Measurements from ENCODE around the gene ZNF446.
"Not testable (repeated sequence)": the region's sequence is repeated elsewhere in the genome, so short reads cannot be mapped to it uniquely, and the experiment has no call there.

Gene ZNF446

DNA sequence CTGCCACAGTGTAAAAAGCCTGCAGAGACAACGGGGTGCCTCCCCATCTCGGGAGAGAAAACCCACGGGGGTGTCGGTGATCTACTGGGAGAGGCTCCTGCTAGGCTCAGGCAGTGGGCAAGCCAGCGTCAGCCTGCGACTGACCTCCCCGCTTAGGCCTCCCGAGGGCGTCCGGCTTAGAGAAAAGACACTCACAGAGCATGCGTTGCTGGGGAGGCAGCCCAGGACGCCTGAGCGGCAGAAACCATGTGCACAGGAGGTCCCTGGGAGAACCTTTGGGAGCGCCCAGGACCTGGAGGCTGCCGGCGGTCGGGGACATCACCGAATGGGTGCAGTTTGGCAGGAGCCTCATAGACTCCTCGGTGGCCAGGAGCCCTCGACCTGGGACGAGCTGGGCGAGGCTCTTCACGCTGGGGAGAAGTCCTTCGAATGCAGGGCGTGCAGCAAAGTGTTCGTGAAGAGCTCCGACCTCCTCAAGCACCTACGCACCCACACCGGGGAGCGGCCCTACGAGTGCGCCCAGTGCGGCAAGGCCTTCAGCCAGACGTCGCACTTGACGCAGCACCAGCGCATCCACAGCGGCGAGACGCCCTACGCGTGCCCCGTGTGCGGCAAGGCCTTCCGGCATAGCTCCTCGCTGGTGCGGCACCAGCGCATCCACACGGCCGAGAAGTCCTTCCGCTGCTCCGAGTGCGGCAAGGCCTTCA is 5.2 kb upstream of the ZNF446 start:
- DNase-seq (ENCODE audit: low spot score): not testable (repeated sequence)

DNA sequence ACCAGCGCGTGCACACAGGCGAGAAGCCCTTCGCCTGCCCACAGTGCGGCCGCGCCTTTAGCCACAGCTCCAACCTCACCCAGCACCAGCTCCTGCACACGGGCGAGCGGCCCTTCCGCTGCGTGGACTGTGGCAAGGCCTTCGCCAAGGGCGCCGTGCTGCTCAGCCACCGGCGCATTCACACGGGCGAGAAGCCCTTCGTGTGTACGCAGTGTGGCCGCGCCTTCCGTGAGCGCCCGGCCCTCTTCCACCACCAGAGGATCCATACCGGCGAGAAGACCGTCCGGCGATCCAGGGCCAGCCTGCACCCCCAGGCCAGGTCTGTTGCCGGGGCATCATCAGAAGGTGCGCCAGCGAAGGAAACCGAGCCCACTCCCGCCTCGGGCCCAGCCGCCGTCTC is 4.4 kb upstream of the ZNF446 start:
- DNase-seq (ENCODE audit: low spot score): no peak

DNA sequence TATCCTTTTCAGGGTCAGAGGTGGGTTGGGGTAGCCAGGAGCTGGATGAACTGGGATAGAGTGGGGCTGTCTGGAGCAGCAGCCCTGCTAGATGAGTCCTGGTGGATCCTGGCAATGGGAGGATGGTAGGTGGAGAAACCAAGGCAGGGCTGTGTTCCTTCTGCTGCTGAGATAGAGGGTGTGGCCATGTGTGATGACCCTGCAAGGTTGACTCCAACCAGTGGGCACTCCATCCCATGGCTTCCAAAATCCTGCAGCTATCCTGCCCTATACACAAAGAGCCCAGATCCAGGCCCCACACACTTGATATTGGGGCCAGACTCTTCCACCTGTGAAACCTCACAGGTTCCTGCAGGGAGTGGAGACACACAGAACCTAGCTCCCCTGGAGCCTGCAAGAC is 2.4 kb upstream of the ZNF446 start:
- DNase-seq (ENCODE audit: low spot score): no peak

DNA sequence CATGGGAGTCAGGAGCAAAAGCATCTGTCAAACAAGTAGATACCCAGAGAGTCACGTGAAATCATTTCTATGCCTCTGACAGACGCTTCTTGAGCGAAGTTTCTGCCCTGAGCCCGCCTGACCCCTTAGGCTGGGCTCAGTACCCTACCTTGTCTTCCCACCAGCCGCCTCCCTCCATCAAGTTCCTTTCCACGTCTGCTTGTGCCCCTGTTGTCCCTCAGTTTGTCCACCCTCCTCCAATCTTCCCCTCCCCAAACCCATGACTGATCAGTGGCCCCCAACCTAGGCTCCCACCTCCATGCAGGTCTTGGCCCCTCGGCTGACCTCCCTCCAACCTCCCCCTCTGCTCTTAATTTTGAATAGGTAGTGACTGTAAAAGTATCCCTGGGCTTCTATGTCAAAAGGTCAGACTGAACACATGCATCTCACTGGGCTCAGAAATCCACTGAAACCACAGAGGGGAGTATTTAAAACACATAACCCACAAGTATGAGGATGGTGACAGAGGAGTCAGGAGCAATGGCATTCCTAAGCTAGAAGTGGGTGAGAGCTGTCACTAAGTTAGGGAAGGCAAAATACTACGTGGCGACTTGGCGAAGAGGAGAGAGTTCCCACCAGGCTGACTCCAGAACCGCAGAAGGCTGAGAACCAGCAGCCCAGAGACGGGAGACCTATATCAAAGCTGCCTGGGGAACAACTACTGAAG is 1.7 kb upstream of the ZNF446 start:
- DNase-seq (ENCODE audit: low spot score): no peak

DNA sequence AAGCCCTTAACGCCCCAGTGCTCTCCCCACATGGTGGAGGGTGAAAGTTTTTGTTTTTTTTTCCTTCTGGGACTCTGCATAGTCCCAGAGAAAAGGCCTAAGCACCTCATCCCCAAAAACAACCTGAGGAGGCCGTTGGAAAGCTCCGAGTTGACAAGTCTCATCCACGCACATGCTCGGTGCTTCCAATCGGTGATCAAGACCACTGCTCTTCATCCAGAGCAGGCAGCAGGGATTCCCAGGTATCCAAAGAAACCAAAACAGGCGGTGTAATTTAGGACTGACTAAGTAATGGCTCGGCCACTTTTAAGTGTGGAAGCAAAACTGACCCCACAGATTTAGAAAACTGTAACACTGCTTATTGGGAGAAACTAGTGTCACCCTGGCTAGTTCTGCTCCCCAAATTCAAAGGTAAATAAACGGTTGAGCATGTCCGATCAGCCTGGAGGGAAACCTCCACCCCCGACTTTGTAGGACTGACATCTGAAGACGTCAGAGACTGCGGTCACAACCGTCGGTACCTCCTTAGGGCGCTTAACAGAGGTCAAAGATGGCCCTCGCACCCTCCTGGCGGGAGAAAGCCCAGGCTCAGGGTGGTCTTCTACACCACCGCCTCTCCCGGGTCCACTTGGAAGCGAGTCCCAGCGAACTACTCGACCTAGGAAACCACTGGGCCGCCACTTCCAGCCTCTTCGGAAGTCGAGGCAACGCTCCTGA is 997 bp upstream of the ZNF446 start:
- DNase-seq (ENCODE audit: low spot score): no peak

DNA sequence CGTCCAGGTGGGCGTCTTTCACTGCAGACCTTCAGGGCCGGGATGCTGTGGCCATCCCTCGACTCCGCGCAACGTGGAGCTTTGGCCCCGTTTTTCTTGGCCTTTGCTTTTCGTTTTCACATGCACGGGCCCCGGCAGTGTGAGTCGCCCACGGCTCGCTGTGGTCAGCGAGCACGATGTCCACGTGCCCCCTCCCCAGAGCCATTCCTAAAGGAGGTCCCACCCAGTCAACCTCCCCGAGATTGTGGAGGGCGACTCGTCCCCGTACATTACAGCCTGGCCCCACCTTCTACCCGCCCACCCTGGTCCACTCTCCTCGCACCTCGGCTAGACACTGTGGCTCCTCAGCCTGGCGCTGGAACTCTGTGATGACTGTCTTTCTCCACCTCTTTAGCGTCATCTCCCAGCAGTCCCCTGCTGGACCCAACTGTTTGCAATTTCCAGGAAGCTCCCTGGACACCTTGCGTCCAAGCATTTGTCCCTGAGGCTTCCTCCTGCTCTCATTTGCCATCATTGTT is 405 bp downstream of the ZNF446 start:
- DNase-seq (ENCODE audit: low spot score): peak; percentile 32

DNA sequence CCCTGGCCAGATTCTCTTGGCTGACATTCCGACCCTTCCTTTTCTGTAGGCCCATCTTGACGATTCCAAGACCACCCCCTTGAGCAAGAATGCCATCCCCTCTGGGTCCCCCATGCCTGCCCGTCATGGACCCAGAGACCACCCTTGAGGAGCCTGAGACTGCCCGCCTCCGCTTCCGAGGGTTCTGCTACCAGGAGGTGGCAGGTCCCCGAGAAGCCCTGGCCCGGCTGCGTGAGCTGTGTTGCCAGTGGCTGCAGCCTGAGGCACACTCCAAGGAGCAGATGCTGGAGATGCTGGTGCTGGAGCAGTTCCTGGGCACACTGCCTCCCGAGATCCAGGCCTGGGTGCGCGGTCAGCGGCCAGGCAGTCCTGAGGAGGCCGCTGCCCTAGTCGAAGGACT is 978 bp downstream of the ZNF446 start:
- DNase-seq (ENCODE audit: low spot score): no peak

DNA sequence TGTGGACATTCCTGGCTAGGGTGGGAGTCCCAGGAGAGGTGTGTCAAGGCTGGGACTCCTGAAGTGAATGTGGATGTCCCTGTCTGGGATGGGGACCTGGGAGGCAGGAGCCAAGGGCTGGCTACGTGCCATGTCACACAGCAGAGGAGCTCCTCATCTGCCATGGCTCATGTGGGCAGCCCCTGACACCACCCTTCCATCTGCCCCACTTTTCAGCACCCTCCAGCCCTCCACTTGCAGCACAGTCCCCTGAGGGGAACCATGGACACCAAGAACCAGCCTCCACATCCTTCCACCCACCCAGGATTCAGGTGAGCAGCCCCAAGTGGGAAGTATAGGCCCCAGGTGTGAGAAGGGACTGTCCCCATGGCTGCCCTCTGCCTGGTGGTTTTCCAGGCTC is 1.7 kb downstream of the ZNF446 start:
- DNase-seq (ENCODE audit: low spot score): no peak

DNA sequence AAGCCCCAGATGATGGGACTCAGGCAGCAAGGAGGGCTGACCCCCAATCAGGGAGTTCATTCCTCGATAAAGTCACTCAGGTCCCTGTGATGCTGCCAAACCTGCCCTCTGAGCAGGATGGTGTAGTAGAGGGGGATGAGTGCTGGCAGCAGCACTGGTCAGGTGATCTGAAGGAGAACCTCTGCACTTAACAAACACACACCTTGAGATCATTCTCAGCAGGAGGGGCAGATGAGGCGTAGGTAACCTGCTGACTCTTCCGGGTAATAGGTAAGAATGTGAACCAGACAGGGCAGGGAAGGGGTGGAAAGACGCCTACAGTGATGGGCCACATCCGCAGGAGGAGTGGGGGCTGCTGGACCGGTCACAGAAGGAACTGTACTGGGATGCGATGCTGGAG is 3.2 kb downstream of the ZNF446 start:
- DNase-seq (ENCODE audit: low spot score): no peak

DNA sequence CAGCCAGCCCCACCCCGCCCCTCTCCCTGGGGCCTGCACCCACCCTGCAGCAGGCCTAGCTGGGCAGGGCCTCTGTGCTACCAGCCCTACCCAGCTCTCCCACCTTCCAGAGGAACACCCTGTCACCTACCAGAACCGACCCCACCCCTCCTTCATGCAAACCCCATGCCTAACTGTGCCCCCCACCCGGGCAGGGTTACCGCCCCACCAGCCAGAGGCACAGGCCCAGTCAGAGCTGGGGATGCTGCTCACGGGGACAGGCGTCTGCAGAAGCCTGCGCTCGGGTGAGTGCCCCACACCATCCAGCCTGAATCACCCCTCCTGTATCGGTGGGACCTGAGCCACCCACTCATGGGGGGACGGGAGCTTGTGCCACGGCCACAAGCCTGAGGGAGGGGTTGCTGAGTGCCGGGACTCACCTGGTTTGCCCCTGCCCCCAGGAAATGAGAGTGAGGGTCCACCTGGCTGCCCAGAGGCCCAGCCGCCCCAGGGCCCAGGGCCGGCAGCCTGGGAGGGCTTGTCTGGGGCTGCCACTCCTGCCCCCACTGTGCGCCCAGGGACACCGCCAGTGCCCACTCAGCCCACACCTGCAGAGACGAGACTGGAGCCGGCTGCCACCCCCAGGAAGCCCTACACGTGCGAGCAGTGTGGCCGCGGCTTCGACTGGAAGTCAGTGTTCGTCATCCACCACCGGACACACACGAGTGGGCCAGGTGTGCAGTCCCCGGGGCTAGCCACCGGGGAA is 3.8 kb downstream of the ZNF446 start:
- no peak for DNase-seq (ENCODE audit: low spot score)

DNA sequence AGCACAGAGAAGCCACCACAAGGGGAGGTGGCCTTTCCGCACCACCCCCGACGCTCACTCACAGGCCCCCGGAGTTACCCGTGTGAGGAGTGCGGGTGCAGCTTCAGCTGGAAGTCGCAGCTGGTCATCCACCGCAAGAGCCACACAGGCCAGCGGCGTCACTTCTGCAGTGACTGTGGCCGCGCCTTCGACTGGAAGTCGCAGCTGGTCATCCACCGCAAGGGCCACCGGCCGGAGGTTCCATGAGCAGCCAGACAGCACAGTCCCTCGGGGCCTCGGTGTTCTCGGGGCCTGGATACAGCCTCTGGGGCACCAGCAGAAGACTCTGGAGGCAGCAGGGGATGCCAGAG is 4.3 kb downstream of the ZNF446 start:
- DNase-seq (ENCODE audit: low spot score): no peak

DNA sequence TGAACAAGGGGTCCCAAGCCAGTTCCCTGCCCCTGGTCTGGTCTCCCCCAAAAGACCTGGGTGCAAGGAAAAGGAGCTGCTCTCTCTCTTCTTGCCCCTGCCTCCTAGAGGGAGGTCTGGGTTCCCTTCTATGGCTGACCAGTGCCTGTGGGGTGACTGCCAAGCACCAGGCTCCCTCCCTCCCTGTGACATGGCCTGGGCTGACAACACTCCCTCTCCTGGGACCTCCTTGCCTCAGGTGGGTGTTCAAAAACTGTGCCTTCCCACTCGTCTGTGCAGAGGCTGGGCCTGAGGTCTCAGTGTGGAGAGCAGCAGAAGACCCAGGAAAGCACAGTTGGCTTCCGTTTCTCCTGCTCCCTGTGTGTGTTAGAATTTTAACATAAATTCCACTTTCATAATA is 4.7 kb downstream of the ZNF446 start:
- no peak for DNase-seq (ENCODE audit: low spot score)

DNA sequence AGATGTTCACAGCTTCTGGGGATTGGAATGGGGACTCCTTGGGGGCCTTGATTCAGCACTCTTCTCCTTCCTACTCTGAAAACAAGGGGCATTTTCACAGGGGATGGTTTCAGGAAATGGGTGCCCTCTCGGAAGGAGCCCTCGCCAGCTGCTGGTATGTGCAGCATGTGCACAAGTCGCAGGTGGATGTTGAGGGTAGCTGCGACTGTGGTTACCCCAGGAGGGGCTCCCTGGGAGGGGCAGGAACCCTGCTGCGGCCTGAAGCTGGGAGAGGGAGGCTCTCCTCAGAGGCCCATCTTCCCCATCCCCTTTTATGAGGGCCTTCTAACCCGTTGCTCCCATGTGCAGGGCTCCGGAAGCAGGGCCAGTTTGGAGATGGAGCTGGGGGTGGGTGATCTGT is 6.2 kb downstream of the ZNF446 start:
- no peak for DNase-seq (ENCODE audit: low spot score)

DNA sequence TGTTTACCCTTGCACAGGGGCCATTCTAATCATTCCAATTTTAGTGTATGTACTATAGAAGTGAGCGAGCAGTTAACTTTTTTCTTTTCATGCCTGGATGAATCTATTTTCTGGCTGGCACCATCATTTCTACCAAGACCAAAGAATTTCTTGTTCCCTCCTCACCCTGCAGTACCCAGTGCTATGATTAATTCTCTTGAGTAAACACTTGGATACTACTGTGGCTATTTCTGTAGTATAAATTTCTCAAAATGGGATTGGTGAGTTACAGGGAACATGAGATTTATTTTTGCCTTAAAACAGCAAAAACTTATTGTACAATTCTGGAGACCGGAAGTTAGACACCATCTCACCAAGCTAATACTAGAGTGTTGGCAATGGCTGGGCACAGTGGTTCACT is 7.6 kb downstream of the ZNF446 start:
- no peak for DNase-seq (ENCODE audit: low spot score)

DNA sequence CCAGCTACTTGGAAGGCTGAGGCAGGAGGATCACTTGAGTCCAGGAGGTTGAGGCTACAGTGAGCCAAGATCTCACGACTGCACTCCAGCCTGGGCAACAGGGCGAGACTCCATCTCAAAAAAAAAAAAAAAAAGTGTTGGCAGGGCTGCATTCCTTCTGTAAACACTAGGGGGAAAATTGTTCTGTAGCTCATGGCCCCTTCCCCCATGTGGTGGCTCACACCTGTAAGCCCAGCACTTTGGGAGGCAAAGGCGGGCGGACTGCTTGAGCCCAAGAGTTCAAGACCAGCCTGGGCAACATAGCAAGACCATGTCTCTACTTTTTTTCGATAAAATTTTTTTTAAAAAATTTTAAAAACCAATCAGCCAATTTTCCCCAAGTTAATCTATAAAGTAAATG is 8.2 kb downstream of the ZNF446 start:
- not testable (repeated sequence) for DNase-seq (ENCODE audit: low spot score)

DNA sequence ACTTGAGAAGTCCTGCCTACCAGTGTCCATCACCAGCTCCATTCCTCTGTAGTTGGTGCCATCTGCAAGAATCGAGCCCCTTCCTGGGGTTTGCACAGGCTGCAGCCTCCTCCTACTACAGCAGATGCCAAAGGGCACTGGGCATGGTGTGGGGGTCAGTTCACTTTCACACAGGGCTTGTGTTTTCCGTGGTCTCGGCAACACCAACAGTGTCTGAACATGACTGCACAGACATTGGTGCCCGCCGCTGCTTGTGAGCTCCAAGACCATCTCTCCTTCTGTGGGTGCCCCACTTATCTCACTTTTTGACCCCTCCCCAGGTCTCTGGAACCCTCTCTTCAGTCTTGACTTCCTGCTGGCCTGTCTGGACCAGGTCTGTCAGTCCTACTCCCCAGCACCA is 15.2 kb downstream of the ZNF446 start:
- DNase-seq (ENCODE audit: low spot score): no peak

DNA sequence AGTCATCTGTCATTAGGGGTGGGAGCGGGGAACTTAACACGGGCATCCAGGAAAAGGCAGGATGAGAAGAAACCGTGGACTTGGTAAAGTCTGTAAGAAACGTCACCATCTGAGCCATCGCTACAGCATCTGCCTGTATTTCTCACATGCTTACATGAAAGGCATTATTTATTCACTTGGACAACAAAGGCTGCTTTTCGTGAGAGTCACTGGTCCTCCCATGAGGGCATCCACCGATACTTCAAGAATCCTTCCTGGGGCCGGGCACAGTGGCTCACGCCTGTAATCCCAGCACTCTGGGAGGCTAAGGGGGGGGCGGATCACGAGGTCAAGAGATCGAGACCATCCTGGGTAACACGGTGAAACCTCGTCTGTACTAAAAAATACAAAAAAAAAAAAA is 16.1 kb downstream of the ZNF446 start:
- no peak for DNase-seq (ENCODE audit: low spot score)

DNA sequence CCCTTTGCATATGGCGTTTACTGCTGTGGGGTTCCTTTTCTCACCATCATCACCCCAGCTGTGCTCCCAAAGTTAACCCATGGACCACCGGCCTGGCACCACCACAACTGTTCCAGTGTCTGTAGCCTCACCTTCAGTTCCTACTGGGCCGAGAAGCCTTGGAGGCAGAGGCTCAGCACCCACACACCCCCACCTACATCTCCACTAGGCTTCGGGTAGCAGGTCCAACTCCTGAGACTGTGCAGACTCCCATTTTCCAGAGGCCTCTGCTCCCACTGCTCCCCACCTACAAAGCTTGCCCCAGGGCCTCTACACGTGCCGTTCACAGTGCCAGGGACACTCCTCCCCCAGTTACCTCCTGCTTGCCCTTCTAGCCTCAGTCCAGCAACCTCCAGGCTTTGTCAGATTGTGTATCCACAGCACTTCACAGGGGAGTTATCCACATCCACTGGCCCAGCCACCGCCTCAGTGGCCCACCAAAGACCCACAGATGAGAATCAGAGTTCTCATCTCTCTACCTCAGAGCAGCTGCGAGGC is 21.6 kb downstream of the ZNF446 start:
- no peak for DNase-seq (ENCODE audit: low spot score)

DNA sequence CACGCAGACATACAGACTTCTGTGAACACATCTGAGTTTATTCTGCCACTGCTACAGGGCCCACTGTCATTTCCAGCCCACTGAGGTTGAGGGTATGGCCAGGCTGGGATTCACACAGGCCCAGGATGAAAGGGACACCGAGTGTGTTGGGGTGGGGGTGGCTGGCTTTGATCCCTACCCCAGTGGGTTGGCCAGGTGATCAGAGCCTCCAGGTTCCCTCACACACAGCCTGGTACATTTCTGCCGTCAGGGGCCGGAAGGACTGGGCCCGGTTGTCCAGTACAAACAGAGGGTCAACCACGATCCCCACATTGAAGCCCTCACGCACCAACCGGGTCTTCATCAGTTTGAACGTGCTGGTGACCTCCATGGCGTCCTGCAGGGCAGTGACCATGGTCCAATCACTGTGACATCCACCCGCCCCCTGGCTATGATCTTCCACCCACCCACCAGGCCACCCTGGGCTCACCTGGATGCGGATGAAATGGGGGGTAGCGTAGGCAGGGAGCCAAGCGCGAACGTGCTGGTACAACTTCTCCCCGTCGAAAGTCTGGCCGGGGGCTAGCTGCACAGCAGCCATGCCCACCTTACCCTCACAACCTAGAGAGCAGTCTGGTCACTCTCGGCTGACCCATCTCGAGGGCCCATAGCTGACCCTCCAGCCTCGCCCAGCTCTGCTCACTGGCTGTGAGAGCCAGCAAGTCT is 22.3 kb downstream of the ZNF446 start:
- no peak for DNase-seq (ENCODE audit: low spot score)

DNA sequence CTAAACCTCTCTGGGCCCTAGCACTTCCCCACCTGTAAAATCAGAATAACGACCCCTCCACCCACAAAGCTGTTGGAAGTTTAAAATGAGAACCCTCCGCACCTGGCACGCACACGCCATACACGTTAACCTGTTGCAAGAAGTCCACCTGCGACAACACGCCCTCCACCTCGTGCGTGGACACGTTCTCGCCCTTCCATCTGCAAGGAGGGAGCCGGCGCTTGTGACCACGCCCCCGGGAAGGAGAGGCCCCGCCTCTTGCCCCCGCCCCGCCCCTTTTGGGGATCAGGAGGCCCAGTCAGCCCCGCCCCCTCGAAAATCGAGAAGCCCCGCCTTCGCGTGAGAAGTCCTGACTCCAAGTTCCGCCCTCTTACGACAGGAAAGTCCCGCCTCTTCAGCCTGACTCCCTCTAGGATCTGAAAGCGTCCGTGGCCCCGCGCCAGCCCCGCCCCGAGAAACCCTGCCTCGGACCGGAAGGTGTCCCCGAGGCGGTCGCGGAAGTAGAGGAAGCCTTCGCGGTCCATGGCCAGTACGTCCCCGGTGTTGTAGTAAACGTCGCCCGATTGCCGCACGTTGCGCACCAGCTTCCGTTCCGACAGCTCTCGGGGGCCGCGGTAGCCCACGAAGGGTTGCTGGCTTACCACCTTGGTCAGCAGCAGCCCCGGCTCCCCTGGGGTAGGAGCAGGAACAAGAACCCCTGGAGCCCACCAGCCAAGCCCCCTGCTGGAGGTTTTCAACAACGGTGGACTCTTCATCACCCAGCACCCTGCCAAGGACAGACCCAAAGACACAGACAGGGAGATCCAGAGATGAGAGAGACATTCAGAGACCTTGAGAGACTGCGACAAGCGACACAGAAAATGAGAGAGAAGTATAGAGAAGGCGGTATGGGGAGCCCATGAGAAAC is 23.1 kb downstream of the ZNF446 start:
- DNase-seq (ENCODE audit: low spot score): peak; percentile 99
